Vagina (tissue), 2 donors: Measurements from ENCODE around the gene GRM4.

ENCODE experiments used
- CTCF ChIP-seq, 3 experiments: fragments of 450-650 bp in 2 of 3; fragments of 200-600 bp in 1 of 3; sonication (generic) in 1 of 3; IDR thresholded peaks; one replicate each; pipeline ENCODE4 v1.5.1; 2017 to 2019; ENCODE audit warnings: antibody characterized with exemption in 3 of 3, mild to moderate bottlenecking in 2 of 3, moderate library complexity in 2 of 3
- POLR2A ChIP-seq, 2 donors: fragments of 450-650 bp; IDR thresholded peaks; one replicate each; pipeline ENCODE4 v1.6.1; 2017; ENCODE audit warnings: antibody characterized with exemption in 2 of 2, mild to moderate bottlenecking in 2 of 2, moderate library complexity in 2 of 2
- POLR2AphosphoS5 ChIP-seq, 2 donors: sonication (generic); formaldehyde crosslinking; IDR thresholded peaks; one replicate each; pipeline ENCODE4 v1.9.0; 2017; ENCODE audit warnings: antibody characterized with exemption in 2 of 2, mild to moderate bottlenecking in 2 of 2, low read depth in 1 of 2; ENCODE audit not compliant: insufficient read depth in 1 of 2

GRCh38 chr6:33975661-33976436, 170.0 kb downstream of the GRM4 start:
- TF ChIP-seq POLR2AphosphoS5 (IDR thresholded peaks at IDR 0.05; ENCODE audit: insufficient read depth in 1 of 2, low read depth in 1 of 2) = no peak
- TF ChIP-seq CTCF (IDR thresholded peaks at IDR 0.05) = no peak
- no peak for TF ChIP-seq POLR2A (IDR thresholded peaks at IDR 0.05)
